SK-N-SH treated with all-trans-retinoic acid at 6 μM for 48 hours (cell line): ENCODE data around the gene TRPV4.

ENCODE experiments used
- ISL1 ChIP-seq: fragments of 250-450 bp; sonication (Bioruptor Pico); IDR thresholded peaks from 2 replicates; pipeline ENCODE4 v2.1.2; 2022; ENCODE audit warnings: mild to moderate bottlenecking, moderate library complexity
- PATZ1 ChIP-seq: fragments of 250-450 bp; sonication (Bioruptor Pico); IDR thresholded peaks from 2 replicates; pipeline ENCODE4 v1.8.0; 2020; ENCODE audit warnings: mild to moderate bottlenecking, moderate library complexity, borderline replicate concordance
- ZFP30 ChIP-seq: fragments of 450-650 bp; formaldehyde crosslinking; IDR thresholded peaks from 2 replicates; pipeline ENCODE4 v1.5.0; 2022; ENCODE audit warnings: mild to moderate bottlenecking, moderate library complexity

- no peak for TF ChIP-seq PATZ1 (CRISPR knock-in tag)
- TF ChIP-seq ZFP30 (CRISPR knock-in tag) = no peak
- no peak for TF ChIP-seq ISL1 (CRISPR knock-in tag)
These were observed 30.9 kb upstream of the TRPV4 start for GRCh38 chr12:109863847-109864712.
